ENCODE measurements around the gene SPRN.
"Not testable (repeated sequence)": the region's sequence is repeated elsewhere in the genome, so short reads cannot be mapped to it uniquely, and the experiment has no call there.

SPRN gene

DNA sequence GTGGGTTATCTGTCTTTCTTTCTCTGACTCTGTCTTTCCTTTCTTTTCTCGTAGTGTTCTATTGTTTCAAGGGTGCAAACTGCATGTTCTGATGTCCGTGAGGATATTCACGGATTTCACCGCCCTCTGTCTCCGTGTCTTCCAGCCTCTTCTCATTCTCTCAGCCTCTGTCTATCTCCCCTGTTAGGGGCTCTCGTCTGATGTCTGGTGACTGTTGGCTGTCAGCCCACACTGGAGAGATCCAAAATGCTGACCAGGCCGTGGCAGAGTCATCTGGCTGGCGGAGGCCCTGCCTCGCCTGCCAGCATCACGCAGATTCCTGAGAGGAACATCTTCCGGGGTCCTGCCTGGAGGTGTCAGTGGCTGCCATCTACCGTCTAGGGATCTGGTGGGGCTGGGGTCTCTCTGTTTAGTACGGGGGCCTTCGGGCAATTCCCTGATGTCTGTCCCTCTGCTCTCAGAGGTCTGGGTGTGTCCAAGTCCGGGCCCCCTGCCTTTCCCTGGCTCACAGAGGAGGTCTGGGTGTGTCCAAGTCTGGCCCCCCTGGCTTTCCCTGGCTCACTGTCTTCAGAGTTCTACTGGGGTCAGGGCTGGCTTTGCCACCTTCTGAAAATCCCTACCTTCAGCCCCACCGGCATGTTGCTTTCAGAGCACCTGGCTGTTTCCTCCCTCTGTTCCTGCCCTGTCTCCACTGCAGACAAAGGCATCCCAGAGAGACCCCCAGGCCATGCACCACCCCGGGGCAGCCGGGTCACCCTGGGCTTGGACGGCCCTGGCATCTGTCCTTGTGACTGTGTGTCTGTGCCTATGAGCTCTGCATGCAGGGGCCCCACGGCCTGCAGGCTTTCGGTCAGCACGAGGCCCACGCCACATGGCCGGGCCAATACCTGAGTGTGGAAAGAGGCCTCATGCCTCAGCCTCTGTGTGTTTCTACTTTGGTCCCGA lies 15.4 kb upstream of the SPRN start:
- no peak for DNase-seq

GRCh38 chr10:133438711-133439273 lies 14.4 kb upstream of the SPRN start:
- DNase-seq = no peak

DNA sequence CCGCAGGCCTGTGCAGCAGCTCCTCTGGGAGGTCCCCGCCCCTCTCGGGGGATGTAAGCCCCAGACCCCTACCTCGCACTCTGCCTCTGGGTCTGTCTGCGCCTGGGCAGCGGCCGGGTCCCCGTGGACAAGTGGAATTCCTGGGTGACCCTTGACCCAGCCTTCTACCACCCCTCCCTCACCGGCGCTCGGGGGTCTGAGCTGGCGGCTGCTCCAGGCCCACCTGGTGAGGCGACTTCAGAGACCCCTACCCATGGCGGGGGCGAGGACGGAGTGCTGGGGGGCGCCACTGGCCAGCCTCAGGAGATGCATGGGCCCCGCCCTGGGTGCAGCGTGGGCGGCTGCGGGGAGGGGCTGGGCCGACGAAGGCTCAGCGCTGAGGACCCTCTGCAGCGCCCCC lies 8.4 kb upstream of the SPRN start:
- DNase-seq = not testable (repeated sequence)

GRCh38 chr10:133431888-133432613 lies 7.6 kb upstream of the SPRN start:
- not testable (repeated sequence) for DNase-seq

- not testable (repeated sequence) for DNase-seq
Observed at GRCh38 chr10:133429571-133429970, 5.1 kb upstream of the SPRN start.

DNA sequence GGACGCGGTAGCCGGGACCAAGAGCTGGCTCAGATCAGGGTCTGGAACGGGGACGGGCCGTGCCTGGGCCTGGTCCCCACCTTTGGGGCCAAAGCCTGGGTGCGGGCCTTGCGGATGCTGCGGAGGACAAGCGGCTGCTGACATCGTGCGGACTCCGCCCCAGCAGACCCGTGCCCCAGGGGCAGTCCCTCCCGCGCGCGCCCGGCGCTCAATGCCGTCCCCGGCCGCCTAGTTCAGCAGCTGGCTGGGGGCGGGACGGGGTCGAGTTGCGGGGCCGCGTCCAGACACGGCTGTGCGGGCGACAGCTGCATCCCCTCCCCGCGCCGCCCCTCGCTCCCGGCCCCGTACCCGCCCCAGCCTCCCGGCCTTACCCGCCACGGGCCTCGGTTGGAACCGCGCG lies 323 bp downstream of the SPRN start:
- DNase-seq = not testable (repeated sequence)

DNA sequence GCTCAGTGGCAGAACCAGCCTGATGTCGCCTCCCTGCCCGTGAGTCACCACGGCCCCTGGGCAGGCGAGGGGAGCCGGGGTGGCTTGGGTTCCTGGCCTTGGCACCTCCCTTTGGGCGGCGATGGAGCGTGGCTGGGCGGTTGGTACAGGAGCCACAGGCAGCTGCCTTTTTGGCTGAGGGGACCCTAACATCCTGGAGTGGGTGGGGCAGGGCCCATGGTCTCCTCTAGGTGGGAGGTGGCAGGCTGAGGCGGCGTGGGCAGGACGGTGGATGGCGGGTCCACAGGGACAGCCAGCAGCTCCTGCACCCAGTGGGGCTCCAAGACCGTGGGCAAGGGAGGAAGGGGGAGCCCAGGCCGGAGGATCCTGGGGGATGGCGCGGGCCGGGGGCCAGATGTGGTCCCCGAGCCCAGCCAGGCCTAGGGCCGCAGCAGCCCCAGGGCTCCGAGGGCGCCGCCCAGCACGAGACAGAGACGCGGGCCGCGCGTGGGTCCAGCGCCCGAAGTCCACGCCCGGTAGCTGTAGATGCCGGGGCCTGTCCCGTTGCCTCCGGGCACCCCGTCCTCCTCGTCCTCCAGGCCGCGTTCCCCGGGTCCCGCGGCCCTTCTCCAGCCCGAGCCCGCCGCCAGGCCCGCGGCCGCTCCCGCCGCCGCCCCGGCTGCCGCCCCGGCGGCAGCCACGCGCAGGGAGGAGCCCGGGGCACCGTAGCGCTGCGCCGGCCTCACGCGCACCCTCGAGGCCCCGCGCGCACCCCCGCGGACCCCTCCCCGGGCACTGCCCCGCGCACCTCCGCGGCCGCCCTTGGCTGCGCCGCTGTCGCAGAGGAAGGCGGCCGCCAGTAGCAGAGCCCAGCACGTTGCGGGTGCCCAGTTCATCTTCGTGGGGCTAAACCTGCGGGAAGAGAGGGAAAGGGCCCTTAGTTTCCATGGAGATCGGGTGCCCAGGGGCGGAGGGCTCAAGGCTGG lies 1.3 kb downstream of the SPRN start:
- DNase-seq = no peak

- DNase-seq = no peak
Observed at GRCh38 chr10:133422223-133422806, 2.1 kb downstream of the SPRN start.

- DNase-seq = no peak
Observed at GRCh38 chr10:133421336-133422222, 2.8 kb downstream of the SPRN start.

- no peak for DNase-seq
Observed at GRCh38 chr10:133420579-133420978, 3.8 kb downstream of the SPRN start.

GRCh38 chr10:133420028-133420427 lies 4.4 kb downstream of the SPRN start:
- no peak for DNase-seq

- DNase-seq = no peak
Observed at GRCh38 chr10:133419211-133419950, 5.0 kb downstream of the SPRN start.

DNA sequence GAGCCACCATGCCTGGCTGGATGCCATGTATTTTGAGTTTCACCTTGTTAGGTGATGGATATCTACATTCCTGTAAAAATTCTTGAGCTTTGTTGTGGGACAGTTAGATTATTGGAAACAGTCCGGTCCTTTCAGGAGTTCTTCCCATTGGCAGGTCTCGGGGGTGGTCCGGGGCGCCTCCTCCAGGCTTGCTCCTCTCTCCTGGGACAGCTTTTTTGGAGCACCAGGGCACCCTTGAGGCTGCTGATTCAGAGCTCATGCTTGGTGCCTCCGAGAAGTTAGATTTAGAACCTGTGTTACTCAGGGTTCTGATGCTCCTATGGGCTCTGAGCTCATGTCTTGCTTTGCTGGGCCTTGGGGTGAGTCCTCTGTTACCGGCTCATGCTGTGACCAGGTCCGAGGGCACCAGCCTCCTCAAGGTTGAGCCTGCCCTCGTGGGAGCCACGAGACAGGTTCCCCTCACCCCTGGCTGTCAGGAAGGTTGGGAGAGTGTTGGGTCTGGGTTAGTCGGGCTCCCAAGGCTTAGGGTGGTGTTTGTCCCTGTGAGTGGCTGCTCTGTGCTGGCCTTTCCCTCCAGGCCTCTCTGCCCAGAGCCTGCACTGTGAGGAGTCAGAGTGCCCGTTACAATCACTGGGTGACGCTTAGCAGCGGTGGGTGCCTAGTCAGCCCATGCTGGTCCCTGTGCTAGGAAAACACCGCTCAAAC lies 6.0 kb downstream of the SPRN start:
- no peak for DNase-seq

DNA sequence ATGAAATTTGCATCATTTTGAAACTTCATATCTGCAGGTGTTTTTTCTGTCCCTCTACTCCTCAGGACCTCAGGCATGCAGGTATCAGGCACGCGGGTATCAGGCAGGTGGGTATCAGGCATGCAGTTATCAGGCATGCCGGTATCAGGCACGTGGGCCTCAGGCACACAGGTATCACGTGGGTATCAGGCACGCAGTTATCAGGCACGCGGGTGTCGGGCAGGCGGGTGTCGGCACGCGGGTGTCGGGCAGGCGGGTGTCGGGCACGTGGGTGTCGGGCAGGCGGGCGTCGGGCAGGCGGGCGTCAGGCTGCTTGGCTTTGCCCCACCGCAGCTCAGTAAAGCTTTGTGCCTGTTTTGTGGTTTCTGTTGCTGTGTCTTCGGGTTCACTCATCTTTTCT lies 8.7 kb downstream of the SPRN start:
- no peak for DNase-seq

DNA sequence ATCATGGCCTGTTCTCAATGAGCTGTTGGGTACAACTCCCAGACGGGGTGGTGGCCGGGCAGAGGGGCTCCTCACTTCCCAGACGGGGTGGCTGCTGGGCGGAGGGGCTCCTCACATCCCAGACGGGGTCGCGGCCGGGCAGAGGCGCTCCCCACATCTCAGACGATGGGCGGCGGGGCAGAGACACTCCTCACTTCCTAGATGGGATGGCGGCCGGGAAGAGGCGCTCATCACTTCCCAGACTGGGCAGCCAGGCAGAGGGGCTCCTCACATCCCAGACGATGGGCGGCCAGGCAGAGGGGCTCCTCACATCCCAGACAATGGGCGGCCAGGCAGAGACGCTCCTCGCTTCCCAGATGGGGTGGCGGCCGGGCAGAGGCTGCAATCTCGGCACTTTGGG lies 10.0 kb downstream of the SPRN start:
- not testable (repeated sequence) for DNase-seq

GRCh38 chr10:133412381-133412711 lies 12.1 kb downstream of the SPRN start:
- no peak for DNase-seq

DNA sequence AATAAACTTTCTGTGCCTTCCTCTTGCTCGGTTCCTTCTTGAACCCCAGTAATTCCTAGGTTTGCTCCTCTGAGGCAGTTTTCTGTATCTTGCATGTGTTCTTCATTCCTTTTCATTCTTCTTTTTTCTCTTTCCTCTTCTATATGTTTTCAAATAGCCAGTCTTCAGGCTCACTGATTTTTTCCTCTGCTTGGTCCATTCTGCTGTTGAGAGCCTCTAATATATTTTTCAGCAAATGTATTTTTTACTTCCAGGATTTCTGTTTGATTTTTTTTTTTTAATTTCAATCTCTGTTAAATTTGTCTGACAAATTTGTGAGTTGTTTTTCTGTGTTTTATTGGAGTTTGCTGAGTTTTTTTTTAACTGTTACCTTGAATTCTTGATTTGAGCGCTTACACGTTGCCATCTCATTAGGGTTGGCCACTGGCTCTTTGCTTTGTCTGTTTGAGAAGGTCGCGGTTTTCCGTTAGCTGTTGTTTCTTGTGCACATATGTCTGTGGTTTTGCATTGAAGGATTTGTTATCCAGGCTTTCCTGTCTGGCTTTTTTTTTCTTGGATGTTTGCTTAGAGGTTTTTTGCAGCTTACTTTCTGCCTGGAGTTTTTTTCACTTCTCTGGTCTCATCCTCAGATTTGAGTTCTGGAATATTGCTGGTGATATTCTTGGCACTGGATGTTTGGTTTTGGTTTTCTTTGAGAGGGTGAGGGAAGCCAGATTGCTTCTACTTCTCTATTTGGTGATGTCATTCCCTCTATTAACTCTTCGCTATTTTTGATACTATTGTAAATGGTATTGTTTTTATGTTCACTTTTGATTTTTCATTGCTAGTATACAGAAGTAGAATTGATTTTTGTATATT lies 12.7 kb downstream of the SPRN start:
- no peak for DNase-seq

DNA sequence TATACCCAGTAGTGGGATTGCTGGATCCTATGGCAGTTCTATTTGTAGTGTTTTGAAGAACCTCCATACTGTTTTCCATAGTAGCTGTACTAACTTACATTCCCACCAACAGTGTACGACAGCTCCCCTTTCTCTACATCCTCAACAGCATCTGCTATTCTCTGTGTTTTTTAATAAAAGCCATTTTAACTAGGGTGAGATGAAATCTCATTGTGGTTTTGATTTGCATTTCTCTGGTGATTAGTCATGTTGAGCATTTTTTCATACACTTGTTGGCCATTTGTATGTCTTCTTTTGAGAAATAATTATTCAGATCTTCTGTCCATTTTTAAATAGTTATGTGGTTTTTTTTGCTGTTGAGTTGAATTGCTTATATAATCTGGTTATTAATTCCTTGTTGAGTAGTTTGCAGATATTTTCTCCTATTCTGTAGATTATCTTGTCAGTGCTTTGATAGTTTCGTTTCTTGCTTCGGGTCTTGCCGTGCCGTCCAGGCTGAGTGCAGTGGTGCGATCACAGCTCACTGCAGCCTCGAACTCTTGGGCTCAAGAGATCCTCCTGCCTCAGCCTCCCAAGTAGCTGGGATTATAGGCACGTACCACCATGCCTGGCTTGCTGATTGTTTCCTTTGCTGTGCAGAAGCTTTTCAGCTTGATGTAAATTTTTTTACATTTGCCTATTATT lies 18.4 kb downstream of the SPRN start:
- DNase-seq = no peak
